K562 (cell line): ENCODE measurements around the gene HDAC5. TPM values are rescaled to one million over a fixed set of nuclear protein-coding genes. Genes with fewer than 3 reads are reported as not detected.

Experiments
- ATF7 ChIP-seq: fragments of 450-650 bp; IDR thresholded peaks from 2 replicates; pipeline ENCODE4 v1.7.1; 2014; ENCODE audit warnings: mild to moderate bottlenecking, moderate library complexity
- CREB1 ChIP-seq, 2 experiments: sonication (generic) in 1 of 2; formaldehyde crosslinking in 1 of 2; IDR thresholded peaks; 2 replicates each; pipeline versions ENCODE4 v1.6.1 to v1.8.0; 2012 to 2022; ENCODE audit warnings: inconsistent platforms in 1 of 2, mild to moderate bottlenecking in 1 of 2, missing genetic modification reagents in 1 of 2, moderate library complexity in 1 of 2
- CTBP1 ChIP-seq: fragments of 450-650 bp; IDR thresholded peaks from 2 replicates; pipeline ENCODE4 v1.6.1; 2016; ENCODE audit warnings: borderline replicate concordance
- CXXC5 ChIP-seq: fragments of 250-450 bp; sonication (Bioruptor Pico); IDR thresholded peaks from 2 replicates; pipeline ENCODE4 v1.8.0; 2022; ENCODE audit warnings: inconsistent platforms, mild to moderate bottlenecking, moderate library complexity
- DMBX1 ChIP-seq: fragments of 250-450 bp; sonication (Bioruptor Pico); IDR thresholded peaks from 2 replicates; pipeline ENCODE4 v1.8.0; 2022; ENCODE audit warnings: inconsistent platforms, mild to moderate bottlenecking, moderate library complexity, borderline replicate concordance
- EP400 ChIP-seq: fragments of 450-650 bp; IDR thresholded peaks from 2 replicates; pipeline ENCODE4 v1.6.1; 2017; ENCODE audit warnings: antibody characterized with exemption, mild to moderate bottlenecking, moderate library complexity
- ERF ChIP-seq: fragments of 450-650 bp; formaldehyde crosslinking; IDR thresholded peaks from 2 replicates; pipeline ENCODE4 v1.4.0; 2020; ENCODE audit warnings: mild to moderate bottlenecking, mixed read lengths
- FOXP4 ChIP-seq: sonication (generic); formaldehyde crosslinking; IDR thresholded peaks from 2 replicates; pipeline ENCODE4 v1.8.0; 2022; ENCODE audit warnings: mild to moderate bottlenecking, missing genetic modification reagents, borderline replicate concordance
- GATA2 ChIP-seq: sonication (generic); formaldehyde crosslinking; IDR thresholded peaks from 2 replicates; pipeline ENCODE4 v1.4.0; 2020; ENCODE audit warnings: mild to moderate bottlenecking, missing genetic modification reagents
- HDAC6 ChIP-seq: IDR thresholded peaks from 2 replicates; pipeline ENCODE4 v1.6.1; 2012; ENCODE audit warnings: low read depth, mild to moderate bottlenecking, control low read depth, inconsistent platforms, low read length, moderate library complexity
- HES1 ChIP-seq: fragments of 450-650 bp; IDR thresholded peaks from 2 replicates; pipeline ENCODE4 v1.6.1; 2016; ENCODE audit warnings: low read depth, mild to moderate bottlenecking, moderate library complexity
- MTF1 ChIP-seq: fragments of 250-450 bp; sonication (Bioruptor Pico); IDR thresholded peaks from 2 replicates; pipeline ENCODE4 v1.9.0; 2021; ENCODE audit warnings: moderate library complexity, mild to moderate bottlenecking, inconsistent platforms, borderline replicate concordance
- NEUROD1 ChIP-seq: fragments of 150-350 bp; IDR thresholded peaks from 2 replicates; pipeline ENCODE4 v1.6.1; 2014; ENCODE audit warnings: borderline replicate concordance, low read length, low read depth; ENCODE audit not compliant: partially characterized antibody
- TSHZ1 ChIP-seq: fragments of 250-450 bp; sonication (Bioruptor Pico); IDR thresholded peaks from 2 replicates; pipeline ENCODE4 v1.4.0; 2020; ENCODE audit warnings: mild to moderate bottlenecking, moderate library complexity
- ZMIZ1 ChIP-seq, 2 experiments: fragments of 150-350 bp in 1 of 2; IDR thresholded peaks; 2 replicates each; pipeline ENCODE4 v1.6.1; 2012 to 2016; ENCODE audit warnings: low read depth in 2 of 2, low read length in 2 of 2, mild to moderate bottlenecking in 1 of 2, moderate library complexity in 1 of 2
- polyA plus RNA-seq, 8 experiments: library from polyadenylated mRNA; depleted of rRNA in 4 of 8; stranded (reverse) in 5 of 8; unstranded in 3 of 8; fragments of >200 nt; fragmentation: Nextera tagmentation in 2 of 8; fragmentation: Illumina TruSeq in 1 of 8; extraction: Ambion mirVana in 2 of 8; extraction: Trizol in 1 of 8; gene quantifications; 2 replicates each; pipeline versions ENCODE4 v1.2.1 to v1.2.3, GENCODE V29; 2011 to 2014; ENCODE audit warnings: inconsistent platforms in 1 of 8, missing spikeins in 1 of 8
- total RNA-seq, 7 experiments: library from RNA; depleted of rRNA in 6 of 7; stranded (reverse); fragments of >200 nt in 6 of 7; fragmentation: Illumina TruSeq in 2 of 7; extraction: Trizol in 2 of 7; gene quantifications; 2 replicates each; pipeline versions ENCODE4 v1.2.1 to v1.2.3, GENCODE V29; 2011 to 2021; ENCODE audit warnings: low replicate concordance in 1 of 7

Gene HDAC5
- total and polyA plus RNA-seq, 9 of the 15 experiments (the other 6 are each of a cell fraction or from before 2014, with no cell fraction given) = 0.45 to 26.2 (median 16.4) TPM

- TF ChIP-seq EP400 (0 out of 2 replicates have a peak, but pooled peaks have one; percentile 54), TSHZ1 (CRISPR knock-in tag) (no peak), CTBP1 (peak; percentile 78), MTF1 (CRISPR knock-in tag) (no peak), FOXP4 (CRISPR knock-in tag) (no peak), HDAC6 (no peak), NEUROD1 (peak; percentile 15), DMBX1 (CRISPR knock-in tag) (peak; percentile 59; the same call in 1 of the 2 replicates), ZMIZ1 (IDR thresholded peaks at IDR 0.05; ENCODE audit: low read depth in 2 of 2, low read length in 2 of 2) (no peak), ERF (CRISPR knock-in tag) (no peak), HES1 (peak; percentile 47; the same call in 1 of the 2 replicates), ATF7 (peak; percentile 86), GATA2 (CRISPR knock-in tag) (no peak; the same call in 1 of the 2 replicates), CXXC5 (CRISPR knock-in tag) (peak; percentile 59; the same call in 1 of the 2 replicates), CREB1 (IDR thresholded peaks at IDR 0.05) (0 out of 2 replicates have a peak, but pooled peaks have one; percentile 52), CREB1 (CRISPR knock-in tag; IDR thresholded peaks at IDR 0.05) (peak; percentile 33; the same call in 1 of the 2 replicates)
Observed at GRCh38 chr17:44159519-44160210, 36.2 kb upstream of the HDAC5 start (continued).
